Fibroblast of villous mesenchyme (primary cell): Measurements from ENCODE around the gene EPHA2. TPM values are rescaled to one million over a fixed set of nuclear protein-coding genes. Genes with fewer than 3 reads are reported as not detected.
"Not testable (repeated sequence)": the region's sequence is repeated elsewhere in the genome, so short reads cannot be mapped to it uniquely, and the experiment has no call there.

Experiments used
- DNase-seq: peaks from one replicate; pipeline ENCODE4 v3.0.0-alpha.2; 2010; ENCODE audit warnings: low read depth
- H3K4me3 ChIP-seq: 2 replicates; pipeline ENCODE4 v1.5.1; 2011; ENCODE audit warnings: low read depth, mild to moderate bottlenecking, low read length
- CTCF ChIP-seq: IDR thresholded peaks from 2 replicates; pipeline ENCODE4 v1.5.1; 2012; ENCODE audit warnings: low read depth, mild to moderate bottlenecking, low read length; ENCODE audit not compliant: insufficient read depth
- total RNA-seq: library from RNA; depleted of rRNA; stranded (reverse); fragments of >200 nt; gene quantifications from 2 replicates; pipeline ENCODE4 v1.2.3, GENCODE V29; 2012

Gene EPHA2
- total RNA-seq, 1 donor: 104 TPM

GRCh38 chr1:16112596-16113555 is 43.0 kb downstream of the EPHA2 start:
- H3K4me3 ChIP-seq: no peak overlapping the region
- DNase-seq: peak; percentile 38
- no peak for TF ChIP-seq CTCF

- TF ChIP-seq CTCF: no peak
- DNase-seq: peak; percentile 68
- no peak overlapping the region for H3K4me3 ChIP-seq
Measured at GRCh38 chr1:16111771-16112595, 43.9 kb downstream of the EPHA2 start.

- H3K4me3 ChIP-seq: no peak overlapping the region
- TF ChIP-seq CTCF: no peak
- DNase-seq: no peak
Measured at GRCh38 chr1:16110884-16111283, 45.0 kb downstream of the EPHA2 start.

GRCh38 chr1:16110456-16110855 is 45.4 kb downstream of the EPHA2 start:
- H3K4me3 ChIP-seq: no peak overlapping the region
- no peak for TF ChIP-seq CTCF
- no peak for DNase-seq

GRCh38 chr1:16109571-16109970 is 46.3 kb downstream of the EPHA2 start:
- DNase-seq: no peak
- no peak for TF ChIP-seq CTCF

GRCh38 chr1:16107039-16107438 is 48.8 kb downstream of the EPHA2 start:
- H3K4me3 ChIP-seq, DNase-seq: not testable (repeated sequence)

More at GRCh38 chr1:16109571-16109970, 46.3 kb downstream of the EPHA2 start:
- H3K4me3 ChIP-seq: no peak overlapping the region

- no peak for TF ChIP-seq CTCF
- DNase-seq: peak; percentile 45
Measured at GRCh38 chr1:16101623-16102022, 54.2 kb downstream of the EPHA2 start.

More at GRCh38 chr1:16101623-16102022, 54.2 kb downstream of the EPHA2 start:
- no peak overlapping the region for H3K4me3 ChIP-seq
